Endodermal cell (in vitro differentiated cells): ENCODE measurements around the gene PHTF1. TPM values are rescaled to one million over a fixed set of nuclear protein-coding genes. Genes with fewer than 3 reads are reported as not detected.

ENCODE experiments used
- DNase-seq: peaks from one replicate; pipeline ENCODE4 v3.0.0-alpha.2; 2017
- H3K27ac ChIP-seq: 2 replicates; pipeline ENCODE4 v1.5.1; 2013; ENCODE audit warnings: mild to moderate bottlenecking, low read depth, low read length, moderate library complexity
- H3K27me3 ChIP-seq: 2 replicates; pipeline ENCODE4 v1.6.1; 2013; ENCODE audit warnings: mild to moderate bottlenecking, low read length, moderate library complexity; ENCODE audit not compliant: insufficient read depth, control insufficient read depth, poor library complexity, severe bottlenecking
- H3K36me3 ChIP-seq: 2 replicates; pipeline ENCODE4 v1.7.0; 2013; ENCODE audit warnings: mild to moderate bottlenecking, low read length, moderate library complexity; ENCODE audit not compliant: control insufficient read depth, insufficient read depth
- H3K4me1 ChIP-seq: one replicate; pipeline ENCODE4 v1.7.0; 2013; ENCODE audit warnings: low read length; ENCODE audit not compliant: control insufficient read depth, insufficient read depth
- H3K4me3 ChIP-seq: 2 replicates; pipeline ENCODE4 v1.5.1; 2013; ENCODE audit warnings: mild to moderate bottlenecking, low read length, moderate library complexity
- H3K9ac ChIP-seq: 2 replicates; pipeline ENCODE4 v1.6.1; 2013; ENCODE audit warnings: mild to moderate bottlenecking, low read length, moderate library complexity; ENCODE audit not compliant: poor library complexity, severe bottlenecking; ENCODE audit errors: extremely low read depth
- H3K9me3 ChIP-seq: 2 replicates; pipeline ENCODE4 v1.6.1; 2013; ENCODE audit warnings: mild to moderate bottlenecking, low read length, moderate library complexity; ENCODE audit not compliant: control insufficient read depth
- H3K27ac Mint-ChIP-seq: 2 replicates; pipeline ENCODE4 v1.8.0; 2020; ENCODE audit warnings: mixed read lengths
- H3K27me3 Mint-ChIP-seq: 2 replicates; pipeline ENCODE4 v1.8.0; 2021; ENCODE audit warnings: mild to moderate bottlenecking, mixed read lengths; ENCODE audit not compliant: insufficient read depth
- H3K36me3 Mint-ChIP-seq: 2 replicates; pipeline ENCODE4 v1.8.0; 2020; ENCODE audit warnings: low read depth, mixed read lengths
- H3K4me1 Mint-ChIP-seq: 2 replicates; pipeline ENCODE4 v1.8.0; 2020; ENCODE audit warnings: mixed read lengths
- H3K4me3 Mint-ChIP-seq: 2 replicates; pipeline ENCODE4 v1.8.0; 2020; ENCODE audit warnings: mild to moderate bottlenecking, moderate library complexity, mixed read lengths
- H3K9me3 Mint-ChIP-seq: 2 replicates; pipeline ENCODE4 v1.8.0; 2020; ENCODE audit warnings: mild to moderate bottlenecking, mixed read lengths
- CTCF ChIP-seq: fragments of 200-600 bp; sonication (generic); conservative IDR thresholded peaks from 2 replicates; pipeline ENCODE4 v1.5.0; 2021; ENCODE audit warnings: antibody characterized with exemption, mild to moderate bottlenecking
- WGBS, 2 experiments: methylation state at CpG; one replicate each; pipeline versions ENCODE4 v1.1.5 to v1.1.7; 2013; ENCODE audit warnings: missing lambda C conversion rate in 2 of 2, mixed read lengths in 1 of 2; ENCODE audit not compliant: insufficient coverage in 1 of 2, insufficient read length in 1 of 2; 5-methylcytosine and 5-hydroxymethylcytosine counted together
- total RNA-seq, 2 donors: library from RNA; stranded (reverse); fragmentation: NEBNext Ultra II Directional in 1 of 2; extraction: Animal tissue kit (Norgen Biotek cat#: 25700) in 1 of 2; gene quantifications; 2 replicates in 1 of 2; 3 replicates in 1 of 2; pipeline ENCODE4 v1.2.1, GENCODE V29; 2021

PHTF1 gene
- total RNA-seq, 2 donors from 2014 or later = 43.8 to 56.5 TPM

- Mint-ChIP-seq H3K27me3 (no peaks in the 10 kb centered on the region), H3K4me3 (no peak overlapping the region), H3K27ac (no peak overlapping the region), H3K4me1 (peaks cover 7% of the 10 kb centered on the region), H3K9me3 (no peaks in the 10 kb centered on the region), H3K36me3 (peaks cover 25% of the 10 kb centered on the region)
- H3K4me1 ChIP-seq = no peaks in the 10 kb centered on the region
- DNase-seq = no peak
- H3K27ac ChIP-seq = no peak overlapping the region
- H3K4me3 ChIP-seq = no peak overlapping the region
- peaks cover 5% of the 10 kb centered on the region for H3K9me3 ChIP-seq
- no peak overlapping the region for H3K9ac ChIP-seq
- no peak for TF ChIP-seq CTCF
- no peaks in the 10 kb centered on the region for H3K27me3 ChIP-seq
- H3K36me3 ChIP-seq = peaks cover 60% of the 10 kb centered on the region
- WGBS, 2 experiments = 97 to 100% methylated on average over 2 of the region's 2 CpGs
These were observed 84.0 kb downstream of the PHTF1 start for GRCh38 chr1:113675302-113675701.

GRCh38 chr1:113674591-113674990, 84.7 kb downstream of the PHTF1 start:
- Histone ChIP-seq H3K4me1 (no peaks in the 10 kb centered on the region), H3K9ac (no peak overlapping the region), H3K36me3 (peaks cover 55% of the 10 kb centered on the region), H3K27ac (no peak overlapping the region), H3K4me3 (no peak overlapping the region), H3K27me3 (no peaks in the 10 kb centered on the region), H3K9me3 (peaks cover 5% of the 10 kb centered on the region)
- 94 to 95% methylated on average over 1 of the region's 1 CpG for WGBS, 2 experiments
- H3K4me1 Mint-ChIP-seq = peaks cover 11% of the 10 kb centered on the region
- no peaks in the 10 kb centered on the region for H3K9me3 Mint-ChIP-seq
- H3K27ac Mint-ChIP-seq = no peak overlapping the region
- DNase-seq = no peak
- H3K27me3 Mint-ChIP-seq = no peaks in the 10 kb centered on the region
- TF ChIP-seq CTCF = no peak
- peaks cover 21% of the 10 kb centered on the region for H3K36me3 Mint-ChIP-seq
- no peak overlapping the region for H3K4me3 Mint-ChIP-seq

GRCh38 chr1:113672491-113672890, 86.8 kb downstream of the PHTF1 start:
- Mint-ChIP-seq H3K4me1 (peaks cover 11% of the 10 kb centered on the region), H3K4me3 (no peak overlapping the region)
- WGBS, 2 experiments = 99 to 100% methylated on average over 4 of the region's 4 CpGs

More at GRCh38 chr1:113672491-113672890, 86.8 kb downstream of the PHTF1 start:
- TF ChIP-seq CTCF = no peak
- Histone ChIP-seq H3K4me3 (no peak overlapping the region), H3K9me3 (no peaks in the 10 kb centered on the region), H3K9ac (no peak overlapping the region), H3K36me3 (peaks cover 51% of the 10 kb centered on the region), H3K27ac (no peak overlapping the region), H3K27me3 (no peaks in the 10 kb centered on the region), H3K4me1 (no peaks in the 10 kb centered on the region)
- Mint-ChIP-seq H3K9me3 (no peaks in the 10 kb centered on the region), H3K27ac (no peak overlapping the region), H3K36me3 (peaks cover 19% of the 10 kb centered on the region), H3K27me3 (no peaks in the 10 kb centered on the region)
- no peak for DNase-seq
